Mesendoderm (in vitro differentiated cells): ENCODE data around the gene RBFOX1.

Experiments
- DNase-seq: peaks from one replicate; pipeline ENCODE4 v3.0.0; 2013
- H2AK5ac ChIP-seq: 2 replicates; pipeline ENCODE4 v1.6.1; 2013; ENCODE audit warnings: low read length, inconsistent platforms
- H2BK120ac ChIP-seq: 2 replicates; pipeline ENCODE4 v1.6.1; 2013; ENCODE audit warnings: low read depth, mild to moderate bottlenecking, low read length, moderate library complexity, mixed read lengths
- H2BK15ac ChIP-seq: replicated peaks from 2 replicates; pipeline ENCODE4 v1.6.1; 2013; ENCODE audit warnings: low read depth, mild to moderate bottlenecking, moderate library complexity
- H2BK5ac ChIP-seq: 2 replicates; pipeline ENCODE4 v1.6.1; 2013; ENCODE audit warnings: low read length, inconsistent platforms
- H3K18ac ChIP-seq: 2 replicates; pipeline ENCODE4 v1.6.1; 2013; ENCODE audit warnings: mild to moderate bottlenecking, low read length, mixed read lengths
- H3K23ac ChIP-seq: one replicate; pipeline ENCODE4 v1.6.1; 2013; ENCODE audit warnings: low read length
- H3K27ac ChIP-seq: 2 replicates; pipeline ENCODE4 v1.5.1; 2013; ENCODE audit warnings: low read depth, mild to moderate bottlenecking, inconsistent platforms, low read length, moderate library complexity
- H3K27me3 ChIP-seq: 2 replicates; pipeline ENCODE4 v1.6.1; 2013; ENCODE audit warnings: low read length, control low read depth, mild to moderate bottlenecking, inconsistent platforms; ENCODE audit not compliant: insufficient read depth, poor library complexity
- H3K36me3 ChIP-seq: 2 replicates; pipeline ENCODE4 v1.6.1; 2013; ENCODE audit warnings: low read length, inconsistent platforms; ENCODE audit not compliant: control insufficient read depth, insufficient read depth
- H3K4ac ChIP-seq: one replicate; pipeline ENCODE4 v1.6.1; 2013; ENCODE audit warnings: low read depth, mild to moderate bottlenecking, low read length, moderate library complexity
- H3K4me1 ChIP-seq: 2 replicates; pipeline ENCODE4 v1.6.1; 2013; ENCODE audit warnings: low read depth, low read length, inconsistent platforms; ENCODE audit not compliant: control insufficient read depth
- H3K4me2 ChIP-seq: 2 replicates; pipeline ENCODE4 v1.6.1; 2013; ENCODE audit warnings: low read length
- H3K4me3 ChIP-seq: 2 replicates; pipeline ENCODE4 v1.5.1; 2013; ENCODE audit warnings: mild to moderate bottlenecking, low read length
- H3K56ac ChIP-seq: one replicate; pipeline ENCODE4 v1.6.1; 2013; ENCODE audit warnings: low read length
- H3K79me1 ChIP-seq: 2 replicates; pipeline ENCODE4 v1.6.1; 2013; ENCODE audit warnings: low read length, inconsistent platforms
- H3K79me2 ChIP-seq: 2 replicates; pipeline ENCODE4 v1.6.1; 2013; ENCODE audit warnings: mild to moderate bottlenecking, low read length; ENCODE audit not compliant: control insufficient read depth, insufficient read depth
- H3K9ac ChIP-seq: 2 replicates; pipeline ENCODE4 v1.6.1; 2013; ENCODE audit warnings: low read length, inconsistent platforms
- H4K5ac ChIP-seq: one replicate; pipeline ENCODE4 v1.6.1; 2013; ENCODE audit warnings: low read length
- H4K8ac ChIP-seq: one replicate; pipeline ENCODE4 v1.6.1; 2013; ENCODE audit warnings: low read depth, mild to moderate bottlenecking, control low read depth, low read length, moderate library complexity
- WGBS: extraction: QIAGEN DNeasy Blood & Tissue Kit; methylation state at CpG from one replicate; pipeline ENCODE4 v1.1.7; 2013; ENCODE audit warnings: low lambda C conversion rate, missing lambda C conversion rate; ENCODE audit not compliant: insufficient coverage; ENCODE audit errors: extremely low coverage; 5-methylcytosine and 5-hydroxymethylcytosine counted together

The RBFOX1 gene

DNA sequence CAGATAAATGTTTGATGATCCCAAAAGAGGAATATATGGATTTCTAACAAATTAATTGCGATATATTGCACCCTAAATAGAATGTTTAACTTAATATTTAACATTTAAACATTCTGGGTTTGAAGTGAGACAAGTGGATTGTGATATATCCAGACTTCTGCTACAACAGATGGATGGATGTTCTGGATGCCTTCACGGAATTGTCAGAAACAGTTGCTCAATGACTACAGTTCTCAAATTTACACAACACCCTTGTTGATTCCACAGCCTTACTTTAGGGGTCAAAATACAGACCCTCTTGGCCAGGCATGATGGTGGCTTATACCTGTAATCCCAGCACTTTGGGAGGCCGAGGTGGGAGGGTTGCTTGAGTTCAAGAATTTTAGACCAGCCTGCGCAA, 250.8 kb downstream of the RBFOX1 start:
- H3K4ac ChIP-seq, result no peak overlapping the region
- H4K5ac ChIP-seq, result no peak overlapping the region
- H3K9ac ChIP-seq, result no peak overlapping the region
- H3K27ac ChIP-seq, result no peak overlapping the region
- no peak overlapping the region for H2AK5ac ChIP-seq
- no peak overlapping the region for H3K56ac ChIP-seq
- no peak overlapping the region for H3K4me3 ChIP-seq
- H3K27me3 ChIP-seq, result no peaks in the 10 kb centered on the region
- no peak overlapping the region for H2BK15ac ChIP-seq
- no peak for DNase-seq
- no peak overlapping the region for H2BK5ac ChIP-seq
- no peaks in the 10 kb centered on the region for H3K79me2 ChIP-seq
- no peak overlapping the region for H4K8ac ChIP-seq
- WGBS, result no CpG with 5 or more reads among the region's 4 CpGs
- H3K36me3 ChIP-seq, result no peaks in the 10 kb centered on the region
- no peaks in the 10 kb centered on the region for H3K79me1 ChIP-seq
- H2BK120ac ChIP-seq, result no peak overlapping the region
- H3K4me2 ChIP-seq, result no peak overlapping the region
- no peaks in the 10 kb centered on the region for H3K4me1 ChIP-seq
- no peak overlapping the region for H3K23ac ChIP-seq
- H3K18ac ChIP-seq, result no peak overlapping the region

DNA sequence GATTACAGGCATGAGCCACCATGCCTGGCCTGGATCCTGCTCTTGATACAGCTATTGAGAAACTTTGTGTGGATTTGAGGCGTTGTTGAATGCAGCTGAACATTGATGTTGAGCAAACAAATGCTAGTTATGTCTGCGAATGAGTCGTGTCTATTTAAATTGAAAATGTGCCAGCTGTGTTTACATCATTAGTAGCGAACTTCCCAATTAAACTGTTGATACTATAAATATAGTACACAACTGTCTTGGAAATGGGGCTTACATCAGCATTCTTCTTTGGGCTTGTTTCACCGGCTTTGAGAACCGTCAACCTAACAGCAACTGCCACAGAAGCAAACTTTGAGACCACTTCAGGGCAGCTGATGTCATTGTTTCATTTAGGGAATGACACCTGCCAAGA, 251.9 kb downstream of the RBFOX1 start:
- H3K4ac ChIP-seq, result no peak overlapping the region
- H3K56ac ChIP-seq, result no peak overlapping the region
- H3K27ac ChIP-seq, result no peak overlapping the region
- no peak for DNase-seq
- H3K27me3 ChIP-seq, result no peaks in the 10 kb centered on the region
- no peaks in the 10 kb centered on the region for H3K36me3 ChIP-seq
- H3K23ac ChIP-seq, result no peak overlapping the region
- H3K4me3 ChIP-seq, result no peak overlapping the region
- no CpG with 5 or more reads among the region's 6 CpGs for WGBS
- H4K8ac ChIP-seq, result no peak overlapping the region
- no peak overlapping the region for H4K5ac ChIP-seq
- no peaks in the 10 kb centered on the region for H3K79me1 ChIP-seq
- no peak overlapping the region for H2BK5ac ChIP-seq
- no peak overlapping the region for H3K9ac ChIP-seq
- no peaks in the 10 kb centered on the region for H3K79me2 ChIP-seq
- no peak overlapping the region for H2BK120ac ChIP-seq
- H2BK15ac ChIP-seq, result no peak overlapping the region
- H2AK5ac ChIP-seq, result no peak overlapping the region
- H3K4me2 ChIP-seq, result no peak overlapping the region
- no peak overlapping the region for H3K18ac ChIP-seq
- H3K4me1 ChIP-seq, result no peaks in the 10 kb centered on the region

DNA sequence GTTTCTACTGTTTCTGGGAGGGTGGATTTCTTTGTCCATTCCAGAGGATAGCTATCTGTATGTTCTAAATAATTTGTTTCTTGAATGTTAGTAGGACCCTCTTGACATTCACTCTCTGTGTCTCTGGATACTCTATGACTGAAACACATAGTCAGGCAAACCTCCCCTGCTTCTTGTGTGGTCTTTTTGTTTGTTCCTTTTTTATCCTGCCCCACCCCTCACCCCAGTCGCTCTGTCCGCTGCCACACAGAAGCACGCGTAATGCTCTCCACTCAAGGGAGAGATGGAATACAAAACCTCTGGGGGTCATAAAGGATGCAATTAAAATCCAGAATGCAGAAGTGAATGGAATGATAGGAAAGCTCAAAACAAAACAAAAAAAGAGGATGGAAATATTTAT, 253.1 kb downstream of the RBFOX1 start:
- no peak overlapping the region for H3K23ac ChIP-seq

DNA sequence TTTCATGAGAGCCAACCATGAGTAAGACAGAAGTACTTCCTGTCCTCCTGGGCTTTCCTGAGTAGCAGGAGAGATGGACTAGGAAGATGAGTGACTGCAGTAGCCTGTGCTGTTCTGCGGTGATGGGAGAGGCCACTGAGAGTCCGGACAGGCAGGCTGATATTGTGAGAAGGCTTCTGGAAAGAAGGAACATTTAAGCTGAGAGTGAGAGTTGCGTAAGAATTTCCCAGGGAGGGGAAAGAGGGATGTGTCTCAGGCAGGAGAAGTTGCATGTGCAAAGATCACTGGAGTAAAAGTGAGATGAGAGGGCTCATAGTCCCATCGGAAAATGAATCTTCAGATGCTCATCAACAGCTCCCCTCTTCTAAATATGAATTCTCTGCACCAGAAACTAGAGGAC, 258.3 kb downstream of the RBFOX1 start:
- Histone ChIP-seq H2BK120ac (no peak overlapping the region), H4K8ac (no peak overlapping the region), H3K23ac (no peak overlapping the region), H3K9ac (no peak overlapping the region), H3K4me2 (no peak overlapping the region), H3K56ac (no peak overlapping the region), H3K4me3 (no peak overlapping the region), H2BK15ac (no peak overlapping the region), H3K4ac (no peak overlapping the region), H3K36me3 (no peaks in the 10 kb centered on the region), H3K18ac (no peak overlapping the region), H3K79me2 (no peaks in the 10 kb centered on the region), H2BK5ac (no peak overlapping the region), H3K27me3 (no peaks in the 10 kb centered on the region), H4K5ac (no peak overlapping the region), H3K4me1 (no peaks in the 10 kb centered on the region), H3K27ac (no peak overlapping the region), H2AK5ac (no peak overlapping the region), H3K79me1 (no peaks in the 10 kb centered on the region)
- WGBS, result no CpG with 5 or more reads among the region's 4 CpGs
- DNase-seq, result no peak

More for the DNA sequence above, 253.1 kb downstream of the RBFOX1 start:
- DNase-seq, result no peak
- Histone ChIP-seq H3K4ac (no peak overlapping the region), H4K5ac (no peak overlapping the region), H2BK5ac (no peak overlapping the region), H3K79me1 (no peaks in the 10 kb centered on the region), H2BK120ac (no peak overlapping the region), H3K4me3 (no peak overlapping the region), H3K27me3 (no peaks in the 10 kb centered on the region), H3K4me2 (no peak overlapping the region), H2BK15ac (no peak overlapping the region), H3K9ac (no peak overlapping the region), H3K4me1 (no peaks in the 10 kb centered on the region), H3K79me2 (no peaks in the 10 kb centered on the region), H3K27ac (no peak overlapping the region), H3K36me3 (no peaks in the 10 kb centered on the region), H3K18ac (no peak overlapping the region), H4K8ac (no peak overlapping the region), H3K56ac (no peak overlapping the region), H2AK5ac (no peak overlapping the region)
- WGBS, result no CpG with 5 or more reads among the region's 4 CpGs

DNA sequence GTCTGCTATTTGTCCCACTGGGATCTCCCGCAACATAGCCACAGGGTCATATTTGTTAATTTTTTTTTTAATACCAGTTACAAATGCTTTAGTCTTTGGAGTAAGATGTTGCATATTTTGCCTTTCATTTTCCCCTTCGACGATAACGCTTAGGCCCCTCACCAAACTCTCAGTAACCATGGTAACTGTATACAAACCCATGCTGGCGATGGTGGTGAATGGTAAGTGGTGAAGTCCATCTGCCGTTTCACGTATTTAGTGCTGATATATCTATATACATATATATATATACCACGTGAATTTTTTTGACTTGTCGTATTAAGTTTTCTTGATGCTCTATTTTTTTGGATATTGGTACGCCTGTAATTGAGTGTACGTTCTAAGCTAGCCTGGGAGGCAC, 263.7 kb downstream of the RBFOX1 start:
- Histone ChIP-seq H3K56ac (no peak overlapping the region), H3K4ac (no peak overlapping the region), H2BK15ac (no peak overlapping the region), H3K79me2 (no peaks in the 10 kb centered on the region), H3K27me3 (no peaks in the 10 kb centered on the region), H3K36me3 (no peaks in the 10 kb centered on the region), H3K9ac (no peak overlapping the region), H3K18ac (no peak overlapping the region), H3K23ac (no peak overlapping the region), H2BK5ac (no peak overlapping the region), H3K4me3 (no peak overlapping the region), H3K79me1 (no peaks in the 10 kb centered on the region), H2BK120ac (no peak overlapping the region), H3K27ac (no peak overlapping the region), H2AK5ac (no peak overlapping the region), H4K8ac (no peak overlapping the region), H3K4me2 (no peak overlapping the region), H3K4me1 (no peaks in the 10 kb centered on the region), H4K5ac (no peak overlapping the region)
- WGBS, result no CpG with 5 or more reads among the region's 11 CpGs
- no peak for DNase-seq

DNA sequence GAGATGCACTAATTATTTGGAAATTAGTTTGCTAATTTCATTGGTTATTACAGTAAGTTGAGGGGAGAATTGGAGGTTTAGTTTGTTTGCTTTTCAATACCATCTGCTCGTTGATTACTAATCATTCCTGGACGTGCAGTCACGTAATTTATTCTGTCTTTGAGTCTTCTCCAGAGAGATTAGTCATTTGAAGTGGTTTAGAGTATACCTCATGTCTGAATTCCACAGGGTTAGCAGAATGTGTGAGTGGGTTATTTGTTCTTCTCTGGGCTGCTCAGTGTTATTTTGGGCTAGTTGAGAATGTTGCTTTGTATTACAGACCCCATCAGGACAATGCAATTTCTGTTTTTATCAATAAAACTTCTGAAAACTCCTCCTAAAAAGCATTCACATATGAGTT, 265.0 kb downstream of the RBFOX1 start:
- H3K4me3 ChIP-seq, result no peak overlapping the region
- no peak overlapping the region for H3K9ac ChIP-seq
- no peak overlapping the region for H3K27ac ChIP-seq
- H3K4me1 ChIP-seq, result peaks cover 7% of the 10 kb centered on the region
- H2BK5ac ChIP-seq, result no peak overlapping the region
- no peaks in the 10 kb centered on the region for H3K27me3 ChIP-seq
- DNase-seq, result no peak
- H3K36me3 ChIP-seq, result no peaks in the 10 kb centered on the region
- no peak overlapping the region for H3K4ac ChIP-seq
- no peak overlapping the region for H3K4me2 ChIP-seq
- H3K79me2 ChIP-seq, result no peaks in the 10 kb centered on the region
- no CpG with 5 or more reads among the region's 3 CpGs for WGBS
- H2BK15ac ChIP-seq, result no peak overlapping the region
- no peak overlapping the region for H3K56ac ChIP-seq
- no peak overlapping the region for H4K8ac ChIP-seq
- H3K23ac ChIP-seq, result no peak overlapping the region
- no peak overlapping the region for H2BK120ac ChIP-seq
- no peak overlapping the region for H2AK5ac ChIP-seq
- no peak overlapping the region for H3K18ac ChIP-seq
- no peaks in the 10 kb centered on the region for H3K79me1 ChIP-seq
- no peak overlapping the region for H4K5ac ChIP-seq
